Pons (tissue), 1 donor: ENCODE measurements around the gene IKBIP.
"Not testable (repeated sequence)": the region's sequence is repeated elsewhere in the genome, so short reads cannot be mapped to it uniquely, and the experiment has no call there.

ENCODE experiments used
- DNase-seq: peaks from one replicate; pipeline ENCODE4 v3.0.0-alpha.2; 2016; ENCODE audit warnings: low spot score

IKBIP gene

GRCh38 chr12:98635657-98636323 lies 8.8 kb downstream of the IKBIP start:
- no peak for DNase-seq

- peak; percentile 63 for DNase-seq
Observed at GRCh38 chr12:98618952-98619351, 25.6 kb downstream of the IKBIP start.

- DNase-seq, result peak; percentile 36
Observed at GRCh38 chr12:98612696-98613334, 31.8 kb downstream of the IKBIP start.

- DNase-seq, result no peak
Observed at GRCh38 chr12:98610596-98610995, 34.0 kb downstream of the IKBIP start.

- peak; percentile 23 for DNase-seq
Observed at GRCh38 chr12:98606359-98606988, 38.1 kb downstream of the IKBIP start.

- no peak for DNase-seq
Observed at GRCh38 chr12:98601924-98602323, 42.7 kb downstream of the IKBIP start.

GRCh38 chr12:98597313-98597712 lies 47.3 kb downstream of the IKBIP start:
- DNase-seq, result not testable (repeated sequence)

- DNase-seq, result peak; percentile 13
Observed at GRCh38 chr12:98595243-98595988, 49.2 kb downstream of the IKBIP start.

- DNase-seq, result peak; percentile 20
Observed at GRCh38 chr12:98594050-98594835, 50.3 kb downstream of the IKBIP start.

GRCh38 chr12:98593351-98594049 lies 51.1 kb downstream of the IKBIP start, which contains the start of gene SLC25A3:
TSS of gene SLC25A3 (plus strand) at chr12:98593686. CDS start at chr12:98593979, 293 bp downstream.
- peak; percentile 98 for DNase-seq

- no peak for DNase-seq
Observed at GRCh38 chr12:98592825-98593322, 51.7 kb downstream of the IKBIP start.

- DNase-seq, result no peak
Observed at GRCh38 chr12:98591209-98591608, 53.4 kb downstream of the IKBIP start.

- no peak for DNase-seq
Observed at GRCh38 chr12:98587084-98587483, 57.5 kb downstream of the IKBIP start.

GRCh38 chr12:98582093-98582492 lies 62.5 kb downstream of the IKBIP start:
- no peak for DNase-seq

- DNase-seq, result no peak
Observed at GRCh38 chr12:98581101-98581500, 63.5 kb downstream of the IKBIP start.

GRCh38 chr12:98580695-98581094 lies 63.9 kb downstream of the IKBIP start:
- DNase-seq, result no peak

- no peak for DNase-seq
Observed at GRCh38 chr12:98579835-98580234, 64.8 kb downstream of the IKBIP start.

- no peak for DNase-seq
Observed at GRCh38 chr12:98579347-98579746, 65.2 kb downstream of the IKBIP start.

GRCh38 chr12:98578821-98579220 lies 65.8 kb downstream of the IKBIP start:
- DNase-seq, result no peak

GRCh38 chr12:98578392-98578791 lies 66.2 kb downstream of the IKBIP start:
- DNase-seq, result no peak

- not testable (repeated sequence) for DNase-seq
Observed at GRCh38 chr12:98576795-98577194, 67.8 kb downstream of the IKBIP start.
